ENCODE measurements around the gene SULT1C2. TPM values are rescaled to one million over a fixed set of nuclear protein-coding genes. Genes with fewer than 3 reads are reported as not detected.

Gene SULT1C2
- total RNA-seq (2022; extraction: Qiagen RNA extraction; ENCODE audit: low read depth): 0.29 to 0.83 TPM (median 0.59 TPM) in 5 replicates

DNA sequence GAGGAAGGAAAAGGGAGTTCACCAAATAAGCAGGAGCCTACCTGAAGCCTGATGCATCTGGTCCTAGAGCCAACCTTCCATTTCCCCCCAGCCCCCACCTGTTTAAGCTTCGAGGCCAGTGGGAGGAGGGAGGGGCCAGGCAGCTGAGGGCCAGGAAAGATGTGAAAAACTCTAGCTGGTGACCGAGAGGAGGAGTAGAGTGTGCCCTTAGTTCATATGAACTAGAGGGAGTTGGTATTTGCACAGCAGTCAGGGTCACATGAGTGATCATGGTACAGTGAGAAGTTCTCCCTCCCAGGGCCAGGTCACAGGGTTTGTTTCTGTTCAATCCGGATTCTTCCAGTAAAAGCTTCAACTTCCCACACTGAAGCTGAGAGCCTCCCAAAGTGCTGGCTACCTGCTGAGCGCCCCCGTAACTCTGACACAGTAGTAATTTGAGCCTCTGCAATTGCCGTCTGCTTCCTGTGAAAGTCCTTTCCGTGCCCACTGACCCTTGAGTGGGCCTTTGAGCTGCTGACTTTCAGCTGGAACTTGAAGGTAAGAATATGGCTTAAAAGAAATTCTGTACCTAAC is at the start of gene SULT1C2:
TSS of gene SULT1C2 (plus strand) at position 362 of the 573 bp plus-strand sequence. CDS start 4,773 bp downstream, outside the sequence.

DNA sequence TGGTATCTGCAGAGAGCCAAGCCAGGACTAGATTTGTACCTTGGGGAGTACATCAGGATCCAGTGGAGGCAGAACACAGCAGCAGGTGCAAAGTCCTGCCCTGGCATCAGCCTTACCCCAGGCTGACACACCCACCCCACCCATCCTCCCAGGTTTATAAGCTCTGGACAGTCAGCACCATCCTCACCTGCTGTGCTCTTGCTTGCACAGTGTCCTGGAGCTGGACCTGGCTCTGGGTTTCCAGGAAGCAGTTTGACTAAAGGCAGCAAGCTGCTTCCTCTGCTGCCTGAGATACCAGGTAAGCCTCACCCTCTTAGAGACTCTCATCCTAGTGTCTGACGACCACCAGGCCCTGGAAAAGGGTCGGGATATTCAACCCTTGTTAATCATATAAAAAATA is 48.9 kb upstream of the SULT1C2 start, which contains the start of gene SULT1C3:
TSS of gene SULT1C3 (plus strand) at position 183 of the 400 bp plus-strand sequence. CDS start 7,227 bp downstream, outside the sequence.

Other genes starting within 250 kb of the SULT1C2 start
- gene SULT1C3, start 48.9 kb upstream of the SULT1C2 start, total RNA-seq (2022; extraction: Qiagen RNA extraction; ENCODE audit: low read depth): not detected in 5 replicates
- 0.08 TPM in 1 of 5 replicates, not detected in the others for gene SULT1C4, start 89.1 kb downstream of the SULT1C2 start, total RNA-seq (2022; extraction: Qiagen RNA extraction; ENCODE audit: low read depth)
- 7.3 to 16.8 TPM (median 15.7 TPM) in 5 replicates for gene GCC2, start 160.3 kb downstream of the SULT1C2 start, total RNA-seq (2022; extraction: Qiagen RNA extraction; ENCODE audit: low read depth)
- gene LIMS1, start 245.6 kb downstream of the SULT1C2 start, total RNA-seq (2022; extraction: Qiagen RNA extraction; ENCODE audit: low read depth): 42.2 to 66.1 TPM (median 52.5 TPM) in 5 replicates